Measurements from ENCODE around the gene NIP7. TPM values are rescaled to one million over a fixed set of nuclear protein-coding genes. Genes with fewer than 3 reads are reported as not detected.
A peak's percentile ranks its signal among the peaks of the same experiment; 100 is the strongest.
"Not testable (repeated sequence)": the region's sequence is repeated elsewhere in the genome, so short reads cannot be mapped to it uniquely, and the experiment has no call there.

NIP7 gene
- polyA plus RNA-seq, 1 donor from 2014 or later: 22.8 TPM

DNA sequence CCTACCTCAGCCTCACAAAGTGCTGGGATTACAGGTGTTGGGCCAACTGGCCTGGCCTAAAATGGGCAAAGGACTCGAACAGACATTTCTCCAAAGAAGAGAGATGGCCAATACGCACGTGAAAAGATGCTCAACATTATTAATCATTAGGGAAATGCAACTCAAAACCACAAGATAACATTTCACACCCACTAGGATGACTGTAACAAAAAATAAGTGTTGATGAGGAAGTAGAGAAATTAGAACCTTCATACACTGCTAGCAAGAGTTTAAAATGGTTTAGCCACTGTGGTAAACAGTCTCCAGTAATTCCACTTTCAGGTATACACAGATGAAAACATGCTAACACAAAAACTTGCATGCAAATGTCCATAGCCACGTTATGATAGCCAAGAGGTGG is 6.4 kb downstream of the NIP7 start:
- Mint-ChIP-seq H3K4me1 (peaks cover 14 to 20% (median 15%) of the 10 kb centered on the region in 3 donors), H3K4me3 (peak overlapping the region; percentile 13 to 67 (median 52)), H3K9me3 (no peaks in the 10 kb centered on the region), H3K27ac (peak overlapping the region in 2 of 3 donors; percentile 17 to 67), H3K27me3 (no peaks in the 10 kb centered on the region), H3K36me3 (peaks cover 3% of the 10 kb centered on the region)

DNA sequence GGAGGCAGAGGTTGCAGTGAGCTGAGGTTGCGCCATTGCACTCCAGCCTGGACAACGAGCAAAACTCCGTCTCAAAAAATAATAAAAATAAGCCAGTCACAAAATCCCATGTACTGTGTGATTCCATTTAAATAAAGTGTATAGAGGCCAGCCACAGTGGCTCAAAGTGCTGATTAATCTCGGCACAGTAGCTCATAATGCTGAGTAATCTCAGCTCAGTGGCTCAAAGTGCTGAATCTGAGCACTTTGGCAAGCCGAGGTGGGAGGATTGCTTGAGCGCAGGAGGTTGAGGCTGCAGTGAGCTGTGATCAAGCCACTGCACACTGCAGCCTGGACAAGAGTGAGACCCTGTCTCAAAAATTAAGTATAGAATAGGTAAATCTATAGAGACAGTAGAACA is 7.1 kb downstream of the NIP7 start:
- H3K9me3 Mint-ChIP-seq: no peaks in the 10 kb centered on the region
- H3K4me3 Mint-ChIP-seq: no peak overlapping the region
- H3K36me3 Mint-ChIP-seq: peaks cover 3% of the 10 kb centered on the region
- H3K27ac Mint-ChIP-seq: peak overlapping the region in 1 of 3 donors; percentile 17
- peaks cover 11 to 14% (median 13%) of the 10 kb centered on the region in 3 donors for H3K4me1 Mint-ChIP-seq
- H3K27me3 Mint-ChIP-seq: no peaks in the 10 kb centered on the region

DNA sequence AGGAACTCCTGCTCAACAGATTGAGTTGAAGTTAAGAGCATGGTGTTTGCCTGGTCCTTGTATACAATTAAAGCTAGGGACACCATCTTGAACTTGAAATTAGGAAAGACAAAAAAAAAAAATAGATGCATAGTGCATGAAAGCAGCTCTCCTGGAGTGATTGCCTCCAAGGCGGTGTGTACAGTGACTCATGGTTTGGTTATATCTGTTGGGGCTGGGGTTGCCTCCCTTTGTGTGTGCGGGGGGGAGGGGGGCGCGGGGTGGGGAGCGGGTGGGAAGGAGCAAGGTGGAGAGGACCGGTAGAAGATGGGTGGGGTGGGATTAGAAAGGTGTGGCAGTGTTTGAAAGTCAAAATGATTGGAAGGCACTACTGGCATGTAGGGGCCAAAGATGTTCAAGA is 8.7 kb downstream of the NIP7 start:
- H3K4me3 Mint-ChIP-seq: no peak overlapping the region
- H3K4me1 Mint-ChIP-seq: peaks cover 9 to 15% (median 11%) of the 10 kb centered on the region in 3 donors
- H3K36me3 Mint-ChIP-seq: peaks cover 3% of the 10 kb centered on the region
- H3K27me3 Mint-ChIP-seq: no peaks in the 10 kb centered on the region
- no peak overlapping the region for H3K27ac Mint-ChIP-seq
- no peaks in the 10 kb centered on the region for H3K9me3 Mint-ChIP-seq

DNA sequence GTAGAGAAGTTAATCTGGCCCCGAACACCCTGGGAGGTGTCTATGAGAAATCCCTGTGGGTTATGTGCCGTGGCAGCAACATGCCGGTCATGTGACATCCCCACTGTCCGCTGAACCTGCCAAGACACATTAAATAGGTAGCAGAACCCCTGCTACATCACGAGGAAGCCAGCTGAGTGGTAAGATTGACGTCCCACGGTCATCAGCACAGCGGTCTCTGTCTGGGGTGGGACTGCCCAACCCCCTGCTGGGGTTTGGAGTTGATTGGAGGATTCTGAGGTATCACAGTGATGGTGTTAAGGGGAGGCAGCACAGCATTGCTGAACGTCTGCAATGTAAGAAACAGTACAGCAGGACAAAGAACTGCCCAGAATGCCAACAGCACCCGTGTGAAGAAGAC is 10.0 kb downstream of the NIP7 start:
- H3K27ac Mint-ChIP-seq: peak overlapping the region in 1 of 3 donors; percentile 55
- peaks cover 7 to 16% (median 11%) of the 10 kb centered on the region in 3 donors for H3K4me1 Mint-ChIP-seq
- no peaks in the 10 kb centered on the region for H3K9me3 Mint-ChIP-seq
- no peak overlapping the region for H3K4me3 Mint-ChIP-seq
- H3K27me3 Mint-ChIP-seq: no peaks in the 10 kb centered on the region
- peaks cover 3% of the 10 kb centered on the region for H3K36me3 Mint-ChIP-seq

DNA sequence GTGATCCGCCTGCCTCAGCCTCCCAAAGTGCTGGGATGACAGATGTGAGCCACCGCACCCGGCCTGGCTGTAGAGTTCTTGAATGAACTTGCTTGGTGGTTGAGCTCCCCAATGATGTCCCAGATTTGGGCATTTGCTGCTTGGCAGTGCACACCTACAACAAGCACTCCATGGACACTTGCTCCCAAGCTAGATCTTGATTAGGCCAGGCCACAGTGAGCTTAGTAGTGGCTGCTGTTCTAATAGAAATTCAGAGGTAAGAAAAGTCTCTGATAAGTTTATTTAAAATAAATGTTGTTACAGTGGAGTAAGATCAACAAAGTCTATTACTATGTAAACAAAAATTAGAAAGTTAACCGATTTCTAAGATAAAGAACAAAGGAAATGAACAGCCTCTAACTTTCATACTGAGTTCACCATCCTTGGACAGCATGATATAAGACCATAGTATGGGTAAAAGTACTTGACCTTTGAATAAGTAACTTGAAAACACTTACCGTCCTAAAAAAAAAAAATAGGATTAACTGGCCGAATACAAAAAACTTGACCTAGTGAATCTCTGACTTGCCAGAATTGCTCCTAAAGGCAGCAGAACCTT is 11.1 kb downstream of the NIP7 start:
- Mint-ChIP-seq H3K27me3 (no peaks in the 10 kb centered on the region), H3K36me3 (peaks cover 5% of the 10 kb centered on the region), H3K27ac (no peak overlapping the region), H3K4me1 (peaks cover 6 to 12% (median 10%) of the 10 kb centered on the region in 3 donors), H3K9me3 (no peaks in the 10 kb centered on the region), H3K4me3 (no peak overlapping the region)

DNA sequence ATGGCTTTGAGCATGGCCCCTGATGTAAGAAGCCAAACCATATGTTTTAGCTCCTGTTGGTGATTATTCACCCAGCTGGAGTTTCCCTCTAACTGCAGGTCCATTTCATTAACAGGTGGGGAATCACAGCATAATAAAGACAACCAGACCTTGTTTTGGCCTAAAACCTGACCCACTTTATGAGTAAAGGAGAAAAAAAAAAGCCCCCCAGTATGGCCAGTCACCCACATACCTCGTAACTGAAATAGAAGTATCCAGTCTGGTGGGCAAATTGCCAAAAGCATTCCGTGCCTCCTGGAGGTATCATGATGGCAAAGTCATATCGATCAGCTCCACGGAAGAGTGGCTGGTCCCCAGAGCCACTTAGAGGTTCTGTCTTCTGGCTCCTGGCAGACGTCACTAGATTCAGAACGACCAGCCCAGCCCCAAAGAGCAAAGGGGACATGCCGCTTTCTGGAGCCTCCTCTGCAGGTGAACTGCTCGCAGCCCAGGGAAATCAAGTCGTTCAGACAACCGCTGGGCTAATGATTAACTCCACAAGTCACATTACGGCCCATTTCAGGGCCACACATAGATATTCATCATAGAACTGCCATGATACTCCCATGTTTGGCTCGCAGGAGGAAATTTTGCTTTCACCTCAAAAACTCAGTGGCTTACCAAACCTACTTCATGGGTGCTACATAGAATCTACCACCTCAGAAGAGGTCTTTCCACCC is 11.9 kb downstream of the NIP7 start, which contains the start of gene TMED6:
Gene TMED6 (minus strand): TSS at position 478 of the 719 bp plus-strand sequence. CDS start 33 bp downstream, at position 445.
- Mint-ChIP-seq H3K4me3 (no peak within 1 kb of the TSS), H3K36me3 (peaks cover 5% of the 10 kb centered on the region), H3K27me3 (no peaks in the 10 kb centered on the region), H3K9me3 (no peaks in the 10 kb centered on the region), H3K4me1 (peaks cover 0 to 4% (median 3%) of the 10 kb centered on the region in 3 donors), H3K27ac (peak within 1 kb of the TSS in 1 of 3 donors; percentile 31)

DNA sequence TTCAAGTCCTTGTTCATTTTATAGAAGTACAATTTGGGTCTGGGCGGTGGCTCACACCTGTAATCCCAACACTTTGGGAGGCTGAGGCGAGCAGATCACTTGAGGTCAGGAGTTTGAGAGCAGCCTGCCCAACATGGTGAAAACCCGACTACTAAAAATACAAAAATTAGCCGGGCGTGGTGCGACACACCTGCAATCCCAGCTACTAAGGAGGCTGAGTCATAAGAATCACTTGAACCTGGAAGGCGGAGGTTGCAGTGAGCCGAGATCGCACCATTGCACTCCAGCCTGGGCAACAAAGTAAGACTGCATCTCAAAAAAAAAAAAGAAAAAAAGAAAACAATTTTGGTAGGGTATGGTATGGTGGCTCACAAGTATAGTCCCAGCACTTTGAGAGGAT is 20.5 kb downstream of the NIP7 start:
- H3K27me3 Mint-ChIP-seq, H3K4me1 Mint-ChIP-seq, H3K36me3 Mint-ChIP-seq, H3K4me3 Mint-ChIP-seq, H3K27ac Mint-ChIP-seq, H3K9me3 Mint-ChIP-seq: not testable (repeated sequence)

DNA sequence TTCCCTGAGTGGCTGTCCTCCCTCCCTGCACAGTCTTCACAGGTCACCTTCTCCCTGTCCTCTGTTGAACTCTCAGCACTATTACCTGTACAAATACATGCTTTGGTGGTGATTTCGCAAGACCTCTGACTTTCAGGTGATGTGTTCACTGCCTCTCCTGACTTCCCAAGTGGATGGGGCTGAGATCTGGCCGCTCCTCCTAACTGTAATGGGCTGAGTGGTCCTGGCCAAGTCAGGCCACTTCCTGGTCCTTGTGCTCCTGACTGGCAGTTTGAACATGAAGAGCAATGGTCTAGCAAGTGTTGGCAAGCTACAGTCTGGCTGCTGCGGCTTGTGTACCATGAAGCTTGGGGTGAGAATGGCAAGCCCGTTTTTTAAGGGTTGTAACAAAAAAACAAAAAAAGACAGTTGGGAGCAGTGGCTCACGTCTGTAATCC is 23.7 kb downstream of the NIP7 start:
- Mint-ChIP-seq H3K27me3 (no peaks in the 10 kb centered on the region), H3K9me3 (no peaks in the 10 kb centered on the region), H3K27ac (peak overlapping the region in 1 of 3 donors; percentile 89), H3K4me3 (no peak overlapping the region), H3K4me1 (peaks cover 0 to 8% (median 7%) of the 10 kb centered on the region in 3 donors), H3K36me3 (peaks cover 9% of the 10 kb centered on the region)

DNA sequence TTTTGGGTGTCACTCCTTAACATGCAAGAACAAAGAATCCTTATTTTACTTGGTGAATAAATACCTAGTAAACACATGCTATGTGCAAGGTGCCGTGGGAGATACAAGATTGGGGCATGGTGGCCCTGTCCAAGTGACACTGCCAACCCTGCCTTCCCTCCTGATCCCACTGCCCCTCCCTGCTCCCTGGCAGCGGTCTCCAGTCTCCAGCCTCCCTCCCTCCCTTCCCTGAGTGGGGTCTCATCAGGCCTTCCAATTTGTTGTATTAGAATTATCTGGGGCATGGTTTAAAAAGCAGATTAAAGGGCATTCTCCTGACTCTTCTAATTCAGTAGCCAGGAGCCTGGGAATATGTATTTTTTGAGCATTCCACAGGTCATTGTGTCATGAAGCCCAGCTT is 24.5 kb downstream of the NIP7 start:
- H3K36me3 Mint-ChIP-seq: peaks cover 13% of the 10 kb centered on the region
- H3K4me1 Mint-ChIP-seq: peaks cover 0 to 9% (median 8%) of the 10 kb centered on the region in 3 donors
- peak overlapping the region in 2 of 3 donors; percentile 10 to 89 for H3K27ac Mint-ChIP-seq
- no peaks in the 10 kb centered on the region for H3K27me3 Mint-ChIP-seq
- no peak overlapping the region for H3K4me3 Mint-ChIP-seq
- H3K9me3 Mint-ChIP-seq: no peaks in the 10 kb centered on the region

DNA sequence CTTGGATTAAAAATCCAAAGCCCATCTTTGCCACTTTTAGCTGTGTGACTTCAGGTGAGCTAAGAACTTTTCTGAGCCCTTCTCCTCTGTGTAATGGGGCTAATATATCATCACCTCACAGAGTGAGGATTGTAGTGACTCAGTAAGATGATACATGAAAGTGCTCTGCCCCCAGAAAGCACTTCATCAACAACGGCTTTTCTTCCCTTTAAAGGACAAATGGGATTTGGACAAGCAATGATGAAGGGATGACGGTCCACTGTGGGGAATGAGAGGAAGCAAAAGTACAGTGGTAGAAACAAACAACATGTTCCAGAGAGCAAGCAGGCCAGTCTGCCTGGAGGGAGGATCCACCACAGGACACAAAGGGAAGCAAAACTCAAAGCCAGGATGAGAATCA is 26.3 kb downstream of the NIP7 start:
- peaks cover 19% of the 10 kb centered on the region for H3K36me3 Mint-ChIP-seq
- H3K27me3 Mint-ChIP-seq: no peaks in the 10 kb centered on the region
- peaks cover 11 to 21% (median 19%) of the 10 kb centered on the region in 3 donors for H3K4me1 Mint-ChIP-seq
- peak overlapping the region in 1 of 3 donors; percentile 74 for H3K27ac Mint-ChIP-seq
- H3K4me3 Mint-ChIP-seq: no peak overlapping the region
- H3K9me3 Mint-ChIP-seq: no peaks in the 10 kb centered on the region

DNA sequence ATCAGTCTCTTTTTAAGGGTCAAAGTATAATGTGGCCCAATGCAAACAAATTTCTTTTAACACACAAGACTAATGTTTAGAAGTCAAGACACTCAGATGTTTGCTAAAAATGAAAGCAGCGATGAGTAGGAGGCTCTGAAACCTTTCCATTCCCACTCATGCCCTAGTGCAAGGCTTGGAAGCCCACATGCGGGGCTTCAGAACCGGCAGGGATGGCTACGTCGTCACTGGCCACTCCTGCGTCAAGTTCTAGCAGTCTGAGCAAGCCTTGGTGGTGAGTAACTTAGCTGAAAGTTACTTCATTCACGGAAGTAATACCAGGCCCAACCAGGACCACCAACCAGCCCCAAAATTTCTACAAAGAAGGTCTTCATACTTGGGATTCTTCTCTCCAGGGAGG is 26.9 kb downstream of the NIP7 start:
- Mint-ChIP-seq H3K9me3 (no peaks in the 10 kb centered on the region), H3K4me1 (peaks cover 14 to 22% (median 20%) of the 10 kb centered on the region in 3 donors), H3K27ac (peak overlapping the region in 2 of 3 donors; percentile 37 to 76), H3K4me3 (no peak overlapping the region), H3K36me3 (peaks cover 19% of the 10 kb centered on the region), H3K27me3 (no peaks in the 10 kb centered on the region)

DNA sequence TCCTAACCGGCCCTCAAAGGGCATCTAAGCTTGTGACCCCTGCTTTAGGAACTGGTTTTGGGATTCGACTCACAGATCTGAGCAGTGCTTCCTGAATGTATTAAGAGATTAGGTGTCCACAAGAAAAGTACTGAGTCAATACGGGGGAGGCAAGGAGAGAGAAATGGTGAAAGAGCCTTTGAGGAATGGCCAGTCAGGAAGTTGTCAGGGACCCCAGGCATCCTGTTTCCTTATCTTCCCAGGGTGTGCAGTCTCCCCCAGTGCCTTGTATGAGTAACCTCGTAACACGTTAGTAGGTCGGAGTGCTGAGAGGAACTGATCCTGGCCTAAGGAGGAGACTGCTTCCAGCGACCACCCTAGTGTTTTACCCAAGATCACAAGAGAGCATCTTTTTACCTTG is 28.4 kb downstream of the NIP7 start:
- H3K36me3 Mint-ChIP-seq: peaks cover 17% of the 10 kb centered on the region
- no peaks in the 10 kb centered on the region for H3K9me3 Mint-ChIP-seq
- no peaks in the 10 kb centered on the region for H3K27me3 Mint-ChIP-seq
- no peak overlapping the region for H3K4me3 Mint-ChIP-seq
- H3K4me1 Mint-ChIP-seq: peaks cover 27 to 30% (median 28%) of the 10 kb centered on the region in 3 donors
- H3K27ac Mint-ChIP-seq: peak overlapping the region in 1 of 3 donors; percentile 50

DNA sequence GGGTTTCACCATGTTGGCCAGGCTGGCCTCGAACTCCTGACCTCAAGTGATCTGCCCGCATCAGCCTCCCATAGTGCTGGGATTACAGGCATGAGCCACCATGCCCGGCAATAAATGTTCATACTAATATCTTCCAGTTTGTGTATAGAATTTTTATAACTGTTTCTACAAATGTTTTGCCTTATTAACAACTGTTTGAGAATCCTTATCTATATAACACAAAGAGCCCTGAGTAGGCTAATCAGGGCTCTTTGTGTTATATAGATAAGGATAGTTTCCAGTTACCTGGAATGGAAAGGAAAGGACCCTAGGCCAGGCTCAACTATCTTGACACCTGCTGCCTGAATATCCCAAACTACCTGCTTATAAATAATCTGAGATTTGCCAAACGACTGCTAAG is 29.3 kb downstream of the NIP7 start:
- H3K27ac Mint-ChIP-seq: no peak overlapping the region
- H3K4me1 Mint-ChIP-seq: peaks cover 34 to 38% (median 36%) of the 10 kb centered on the region in 3 donors
- H3K27me3 Mint-ChIP-seq: no peaks in the 10 kb centered on the region
- no peaks in the 10 kb centered on the region for H3K9me3 Mint-ChIP-seq
- H3K4me3 Mint-ChIP-seq: no peak overlapping the region
- peaks cover 17% of the 10 kb centered on the region for H3K36me3 Mint-ChIP-seq

DNA sequence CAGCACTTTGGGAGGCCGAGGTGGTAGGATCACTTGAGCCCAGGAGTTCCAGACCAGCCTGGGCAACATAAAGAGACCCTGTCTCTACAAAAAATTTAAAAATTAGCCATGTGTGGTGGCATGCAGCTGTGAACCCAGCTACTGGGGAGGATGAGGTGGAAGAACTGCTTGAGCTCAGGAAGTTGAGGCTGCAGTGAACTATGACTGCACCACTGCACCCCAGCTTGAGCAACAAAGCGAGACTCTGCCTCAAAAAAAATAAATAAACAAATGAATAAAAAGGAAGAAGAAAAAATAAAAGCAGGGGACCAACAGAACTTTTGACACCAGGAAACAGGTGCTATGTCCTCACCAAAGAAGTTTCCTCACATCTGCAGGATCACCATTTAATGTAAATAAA is 32.0 kb downstream of the NIP7 start:
- Mint-ChIP-seq H3K27me3 (no peaks in the 10 kb centered on the region), H3K27ac (peak overlapping the region; percentile 32 to 94 (median 85)), H3K9me3 (no peaks in the 10 kb centered on the region), H3K4me3 (peak overlapping the region; percentile 34 to 61 (median 56)), H3K36me3 (peaks cover 17% of the 10 kb centered on the region), H3K4me1 (peaks cover 36 to 42% (median 40%) of the 10 kb centered on the region in 3 donors)

DNA sequence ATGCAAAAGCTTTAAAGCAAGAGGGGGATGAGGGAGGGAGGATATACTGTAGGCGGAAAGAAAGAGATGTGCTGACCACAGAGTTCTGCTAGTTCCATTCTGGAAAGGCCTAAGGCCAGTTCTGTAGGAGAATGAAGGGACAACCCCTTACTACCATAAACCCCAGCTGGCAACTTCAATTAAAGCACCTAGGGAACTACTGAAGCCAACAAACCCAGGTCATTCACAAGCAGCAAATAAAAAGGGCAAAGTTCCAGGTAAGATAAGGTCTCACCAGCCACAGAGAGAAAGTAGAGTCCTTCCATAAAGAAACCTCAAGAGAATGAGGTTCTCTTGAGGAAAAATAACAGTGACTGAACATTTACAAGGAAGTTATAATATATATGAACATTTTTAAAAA is 33.4 kb downstream of the NIP7 start:
- no peaks in the 10 kb centered on the region for H3K9me3 Mint-ChIP-seq
- H3K36me3 Mint-ChIP-seq: peaks cover 21% of the 10 kb centered on the region
- H3K4me1 Mint-ChIP-seq: peaks cover 39 to 48% (median 45%) of the 10 kb centered on the region in 3 donors
- H3K27me3 Mint-ChIP-seq: no peaks in the 10 kb centered on the region
- H3K27ac Mint-ChIP-seq: peak overlapping the region; percentile 76 to 94 (median 85)
- peak overlapping the region in 2 of 4 donors; percentile 23 to 61 for H3K4me3 Mint-ChIP-seq

All from IgD-negative memory B cell (primary cell).